Measurements from ENCODE around the gene FAM20C.

Gene FAM20C

GRCh38 chr7:278081-278480 lies 85.7 kb downstream of the FAM20C start:
- no peak for DNase-seq

DNA sequence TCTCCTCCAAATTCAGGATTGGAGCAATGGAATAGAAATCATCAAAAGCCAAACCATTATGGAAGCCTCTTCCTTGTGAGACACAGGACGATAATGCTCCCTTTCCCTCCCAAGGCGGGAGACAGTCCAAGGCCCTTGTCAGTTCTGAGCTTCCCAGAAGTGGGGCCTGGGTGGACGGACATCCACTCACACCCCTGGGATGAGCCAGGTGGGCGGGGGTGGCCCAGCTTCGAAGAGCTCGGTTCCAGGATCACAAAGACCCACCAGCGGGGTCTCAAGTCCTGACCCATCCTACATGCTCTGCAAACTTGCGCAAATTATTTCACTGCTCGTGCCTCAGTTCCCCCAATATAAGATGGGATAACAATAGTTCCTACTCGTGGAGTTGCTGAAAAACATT lies 87.5 kb downstream of the FAM20C start:
- DNase-seq, result no peak

GRCh38 chr7:280461-280860 lies 88.1 kb downstream of the FAM20C start:
- no peak for DNase-seq

DNA sequence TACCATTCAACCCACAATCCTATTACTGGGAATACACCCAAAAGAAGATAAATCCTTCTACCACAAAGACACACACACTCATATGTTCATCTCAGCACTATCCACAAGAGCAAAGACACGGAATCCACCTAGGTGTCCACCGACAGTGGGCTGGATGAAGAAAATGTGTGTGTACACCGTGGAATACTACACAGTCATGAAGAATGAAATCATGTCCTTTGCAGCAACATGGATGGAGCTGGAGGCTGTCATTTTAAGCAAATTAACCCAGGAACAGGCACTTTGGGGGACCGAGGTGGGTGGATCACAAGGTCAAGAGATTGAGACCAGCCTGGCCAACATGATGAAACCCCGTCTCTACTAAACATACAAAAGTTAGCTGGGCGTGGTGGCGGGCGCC lies 89.3 kb downstream of the FAM20C start:
- no peak for DNase-seq

- no peak for DNase-seq
Measured at GRCh38 chr7:282621-283020, 90.2 kb downstream of the FAM20C start.

GRCh38 chr7:284762-285722 lies 92.7 kb downstream of the FAM20C start:
- DNase-seq, result no peak

- DNase-seq, result no peak
Measured at GRCh38 chr7:285731-286130, 93.4 kb downstream of the FAM20C start.

GRCh38 chr7:286266-286665 lies 93.9 kb downstream of the FAM20C start:
- no peak for DNase-seq

DNA sequence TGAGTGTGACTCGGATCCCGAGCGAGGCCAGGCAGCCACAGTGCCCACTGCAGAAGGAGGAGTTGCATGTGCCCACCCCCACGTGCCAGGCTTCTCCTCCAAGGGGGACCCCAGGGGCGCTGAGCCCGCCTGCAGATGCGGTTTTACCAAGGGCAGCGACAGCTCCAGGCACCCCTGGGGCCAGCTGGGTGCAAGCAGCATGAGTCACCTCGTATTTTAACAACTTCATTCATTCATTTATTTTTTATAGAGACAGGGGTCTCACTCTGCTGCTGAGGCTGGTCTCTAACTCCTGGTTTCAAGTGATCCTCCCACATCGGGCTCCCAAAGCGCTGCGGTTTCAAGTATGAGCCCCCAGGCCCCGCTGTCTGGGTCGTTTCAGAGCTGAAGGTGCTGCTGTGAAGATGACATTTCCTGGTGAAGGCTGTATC lies 96.3 kb downstream of the FAM20C start:
- no peak for DNase-seq

DNA sequence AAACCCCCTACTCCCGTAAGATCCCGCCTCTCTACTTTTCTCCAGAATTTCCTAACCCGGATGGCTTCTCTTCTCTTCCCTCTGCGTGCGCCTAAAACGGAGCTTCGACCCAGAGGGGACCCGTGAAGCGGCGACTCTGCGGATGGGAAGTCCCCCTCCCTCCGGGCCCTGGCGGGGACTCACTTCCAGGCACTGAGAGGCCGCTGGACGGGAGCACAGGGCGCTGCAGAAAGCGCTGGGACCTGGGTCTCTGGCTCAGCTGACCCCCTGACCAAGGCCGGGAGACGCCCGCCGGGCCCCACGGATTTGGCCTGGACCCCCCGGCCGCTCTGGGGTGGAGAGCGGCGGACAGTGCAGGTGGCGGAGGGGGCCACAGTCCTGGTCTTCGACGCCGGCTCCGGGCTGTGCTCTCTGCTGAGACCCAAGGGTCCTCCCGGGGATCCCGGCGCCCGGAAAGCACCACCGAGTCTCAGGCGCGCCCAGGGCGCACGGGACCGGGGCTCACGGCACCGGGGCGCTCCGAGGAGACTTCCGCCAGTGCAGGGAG lies 96.9 kb downstream of the FAM20C start:
- no peak for DNase-seq

- no peak for DNase-seq
Measured at GRCh38 chr7:289756-290553, 97.6 kb downstream of the FAM20C start, which contains the start of gene FOXL3. Gene FOXL3 (plus strand): TSS chr7:290170. CDS start chr7:290170, 0 bp downstream.

GRCh38 chr7:290554-291372 lies 98.4 kb downstream of the FAM20C start:
- no peak for DNase-seq

DNA sequence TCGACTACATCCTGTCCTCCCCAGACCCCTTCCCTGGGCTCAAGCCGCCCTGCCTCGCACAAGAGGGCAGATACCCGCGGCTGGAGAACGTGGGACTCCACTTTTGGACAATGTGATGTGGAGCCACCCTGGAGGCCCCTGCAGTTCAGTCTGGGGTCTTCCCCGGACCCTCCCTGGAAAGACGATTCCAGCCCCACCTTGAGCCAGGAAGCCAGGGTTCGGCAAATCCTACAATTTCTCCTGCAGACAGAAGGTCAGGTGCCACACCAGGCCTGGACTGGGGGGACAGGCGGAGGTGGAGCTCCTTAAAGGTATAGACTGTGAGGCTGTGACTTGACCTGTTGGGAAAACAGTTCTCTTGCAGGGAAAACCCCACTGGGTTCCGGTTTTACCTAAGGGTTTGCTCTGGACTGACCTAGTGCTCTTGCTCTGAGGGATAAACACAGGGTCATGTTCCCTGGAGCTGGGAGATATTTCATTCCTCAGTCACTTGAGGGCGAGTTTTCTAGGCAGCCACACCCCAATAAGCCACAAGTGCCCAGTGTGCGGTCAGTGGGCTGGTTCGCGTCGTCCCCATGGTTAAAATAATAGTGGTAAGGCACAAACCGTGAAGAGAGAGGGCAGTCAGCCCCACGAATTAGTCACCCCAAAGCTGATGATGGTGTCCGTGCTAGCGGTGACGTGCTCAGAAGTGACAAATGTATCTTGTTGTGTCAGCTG lies 99.2 kb downstream of the FAM20C start:
- DNase-seq, result no peak

GRCh38 chr7:292226-292625 lies 99.9 kb downstream of the FAM20C start:
- no peak for DNase-seq

- DNase-seq, result no peak
Measured at GRCh38 chr7:292826-293225, 100.5 kb downstream of the FAM20C start.

DNA sequence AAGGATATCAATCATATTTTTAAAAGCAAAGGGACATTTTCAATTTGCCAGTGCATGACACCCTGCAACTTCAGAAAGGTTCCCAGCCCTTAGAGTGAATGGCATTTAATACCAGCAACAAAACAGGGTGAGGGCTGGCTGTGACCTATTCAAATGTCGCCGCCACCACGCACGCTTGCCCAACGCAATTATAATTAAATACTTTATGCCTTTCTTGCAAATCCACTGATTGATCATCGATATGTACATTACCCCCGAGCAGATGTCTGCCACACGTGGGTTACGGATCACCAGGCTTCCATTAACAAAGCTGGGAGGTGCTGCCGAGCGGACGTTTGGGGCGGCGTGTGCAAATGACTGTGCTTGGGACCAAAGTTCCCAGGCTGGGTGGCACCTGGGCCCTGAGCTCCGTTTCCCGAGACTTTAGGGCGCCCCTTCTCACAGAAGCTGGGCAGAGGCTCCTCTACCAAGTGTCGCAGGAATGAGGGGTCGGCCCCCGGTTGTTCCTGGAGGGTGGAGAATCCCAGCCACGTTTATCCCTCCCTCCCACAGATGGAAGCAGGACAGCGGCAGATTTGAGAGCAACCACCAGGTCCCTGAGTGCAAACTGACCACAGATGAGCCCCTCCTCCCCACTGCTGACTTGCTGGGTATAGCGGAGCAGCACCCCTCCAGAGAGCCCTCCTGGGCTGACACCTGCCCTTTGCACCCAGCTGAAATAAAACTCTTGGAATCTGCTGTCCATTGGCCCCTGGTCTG lies 101.5 kb downstream of the FAM20C start:
- no peak for DNase-seq

- no peak for DNase-seq
Measured at GRCh38 chr7:294440-295154, 102.2 kb downstream of the FAM20C start.

DNA sequence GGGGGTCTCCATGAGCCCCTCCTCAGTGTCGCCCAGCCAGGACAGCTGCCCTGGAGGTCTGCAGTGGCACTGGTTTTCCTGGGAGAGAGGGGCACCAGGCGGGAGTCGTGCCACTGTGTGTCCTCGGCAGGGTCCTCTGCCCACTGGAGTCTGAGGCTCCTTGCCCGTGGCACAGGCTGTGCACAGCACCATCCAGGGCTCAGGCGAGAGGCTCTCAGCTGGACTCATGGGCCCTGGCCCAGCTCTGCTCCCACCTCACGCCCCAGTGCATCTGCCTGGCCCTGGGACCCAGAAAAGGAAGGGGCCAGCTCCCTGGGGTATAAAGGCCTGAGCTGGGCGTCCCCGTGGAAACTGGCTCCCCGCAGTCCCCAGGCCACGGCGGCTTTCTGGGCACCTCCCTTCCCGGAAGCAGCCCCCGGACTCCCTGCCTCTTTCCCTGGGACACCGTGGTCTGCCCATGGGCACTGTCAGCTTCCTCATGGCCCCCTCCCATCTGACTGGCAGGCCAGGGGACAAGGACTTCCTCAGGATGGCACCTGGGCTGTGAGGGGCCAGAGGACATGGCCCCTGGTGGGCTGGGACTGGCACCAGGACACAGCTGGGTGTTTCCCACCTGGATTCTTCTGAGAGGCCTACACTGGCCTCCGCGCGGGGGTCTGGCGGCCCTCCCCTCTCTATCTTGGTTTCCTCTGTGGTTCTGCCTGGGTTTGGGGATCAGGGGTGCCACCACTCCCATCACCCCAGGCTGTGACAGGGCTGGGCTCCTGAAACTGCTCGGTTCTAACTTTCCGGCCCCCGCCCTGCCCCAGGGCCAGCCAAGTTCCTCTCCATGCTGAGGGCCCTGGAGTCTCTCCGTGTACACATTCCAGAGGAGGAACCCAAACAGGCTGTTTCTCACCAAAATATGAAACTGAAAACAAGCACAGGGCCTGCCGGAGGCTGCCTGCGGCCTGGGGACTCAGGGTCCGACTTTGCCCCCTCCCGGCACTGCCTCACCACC lies 103.1 kb downstream of the FAM20C start:
- no peak for DNase-seq

GRCh38 chr7:296373-296945 lies 104.1 kb downstream of the FAM20C start:
- DNase-seq, result no peak

Measured in activated CD4-positive, CD25-positive, alpha-beta regulatory T cell (primary cell).